Endothelial cell (in vitro differentiated cells): ENCODE data around the gene P3H2. TPM values are rescaled to one million over a fixed set of nuclear protein-coding genes. Genes with fewer than 3 reads are reported as not detected.
"Not testable (repeated sequence)": the region's sequence is repeated elsewhere in the genome, so short reads cannot be mapped to it uniquely, and the experiment has no call there.

Source experiments
- DNase-seq: peaks from one replicate; pipeline ENCODE4 v3.0.0; 2021; ENCODE audit warnings: low spot score
- H3K27ac Mint-ChIP-seq: one replicate; pipeline ENCODE4 v1.8.0; 2021; ENCODE audit warnings: mixed read lengths, inconsistent platforms; ENCODE audit not compliant: unreplicated experiment
- H3K27me3 Mint-ChIP-seq: one replicate; pipeline ENCODE4 v1.8.0; 2021; ENCODE audit warnings: mild to moderate bottlenecking, moderate library complexity, mixed read lengths, inconsistent platforms; ENCODE audit not compliant: unreplicated experiment
- H3K36me3 Mint-ChIP-seq: one replicate; pipeline ENCODE4 v1.8.0; 2021; ENCODE audit warnings: mild to moderate bottlenecking, low read depth, mixed read lengths, inconsistent platforms; ENCODE audit not compliant: unreplicated experiment
- H3K4me1 Mint-ChIP-seq: one replicate; pipeline ENCODE4 v1.8.0; 2021; ENCODE audit warnings: mild to moderate bottlenecking, mixed read lengths, inconsistent platforms; ENCODE audit not compliant: unreplicated experiment
- H3K4me3 Mint-ChIP-seq: one replicate; pipeline ENCODE4 v1.8.0; 2021; ENCODE audit warnings: mild to moderate bottlenecking, mixed read lengths, inconsistent platforms; ENCODE audit not compliant: unreplicated experiment
- H3K9me3 Mint-ChIP-seq: one replicate; pipeline ENCODE4 v1.8.0; 2021; ENCODE audit warnings: mixed read lengths, inconsistent platforms; ENCODE audit not compliant: unreplicated experiment
- CTCF ChIP-seq: fragments of 200-600 bp; sonication (generic); IDR thresholded peaks from one replicate; pipeline ENCODE4 v1.5.0; 2021; ENCODE audit warnings: antibody characterized with exemption; ENCODE audit not compliant: unreplicated experiment
- total RNA-seq: library from RNA; stranded (reverse); fragmentation: NEBNext Ultra II Directional; extraction: Animal tissue kit (Norgen Biotek cat#: 25700); gene quantifications from one replicate; pipeline ENCODE4 v1.2.1, GENCODE V29; 2021; ENCODE audit not compliant: unreplicated experiment

P3H2 gene
- total RNA-seq, 1 donor from 2014 or later = 1.5 TPM

- Mint-ChIP-seq H3K4me1 (no peaks in the 10 kb centered on the region), H3K27me3 (no peaks in the 10 kb centered on the region), H3K4me3 (no peak overlapping the region), H3K9me3 (no peaks in the 10 kb centered on the region), H3K36me3 (no peaks in the 10 kb centered on the region), H3K27ac (no peak overlapping the region)
- no peak for TF ChIP-seq CTCF
- no peak for DNase-seq
These were observed 37.1 kb downstream of the P3H2 start for GRCh38 chr3:190083635-190084034.

GRCh38 chr3:190081389-190081788, 39.3 kb downstream of the P3H2 start:
- Mint-ChIP-seq H3K27me3 (no peaks in the 10 kb centered on the region), H3K9me3 (no peaks in the 10 kb centered on the region), H3K4me1 (no peaks in the 10 kb centered on the region), H3K27ac (no peak overlapping the region), H3K36me3 (no peaks in the 10 kb centered on the region), H3K4me3 (no peak overlapping the region)
- DNase-seq = no peak
- TF ChIP-seq CTCF = no peak

- H3K27me3 Mint-ChIP-seq, H3K4me3 Mint-ChIP-seq, H3K4me1 Mint-ChIP-seq, DNase-seq, H3K27ac Mint-ChIP-seq, H3K36me3 Mint-ChIP-seq, H3K9me3 Mint-ChIP-seq: not testable (repeated sequence)
These were observed 41.5 kb downstream of the P3H2 start for GRCh38 chr3:190079173-190079572.

- Mint-ChIP-seq H3K27ac (no peak overlapping the region), H3K4me1 (no peaks in the 10 kb centered on the region), H3K9me3 (no peaks in the 10 kb centered on the region), H3K27me3 (no peaks in the 10 kb centered on the region), H3K4me3 (no peak overlapping the region), H3K36me3 (no peaks in the 10 kb centered on the region)
- DNase-seq = no peak
- no peak for TF ChIP-seq CTCF
These were observed 43.2 kb downstream of the P3H2 start for GRCh38 chr3:190077395-190078045.

- Mint-ChIP-seq H3K36me3 (no peaks in the 10 kb centered on the region), H3K4me1 (no peaks in the 10 kb centered on the region), H3K27ac (no peak overlapping the region), H3K9me3 (no peaks in the 10 kb centered on the region), H3K4me3 (no peak overlapping the region), H3K27me3 (no peaks in the 10 kb centered on the region)
- DNase-seq = no peak
- TF ChIP-seq CTCF = no peak
These were observed 43.9 kb downstream of the P3H2 start for GRCh38 chr3:190076601-190077394.
